ENCODE data around the gene EMC8. TPM values are rescaled to one million over a fixed set of nuclear protein-coding genes. Genes with fewer than 3 reads are reported as not detected.

EMC8 gene
- total and polyA plus RNA-seq, 10 of the 15 experiments (the other 5 are each of a cell fraction or from before 2014, with no cell fraction given) = 7.8 to 62.0 (median 33.5) TPM

DNA sequence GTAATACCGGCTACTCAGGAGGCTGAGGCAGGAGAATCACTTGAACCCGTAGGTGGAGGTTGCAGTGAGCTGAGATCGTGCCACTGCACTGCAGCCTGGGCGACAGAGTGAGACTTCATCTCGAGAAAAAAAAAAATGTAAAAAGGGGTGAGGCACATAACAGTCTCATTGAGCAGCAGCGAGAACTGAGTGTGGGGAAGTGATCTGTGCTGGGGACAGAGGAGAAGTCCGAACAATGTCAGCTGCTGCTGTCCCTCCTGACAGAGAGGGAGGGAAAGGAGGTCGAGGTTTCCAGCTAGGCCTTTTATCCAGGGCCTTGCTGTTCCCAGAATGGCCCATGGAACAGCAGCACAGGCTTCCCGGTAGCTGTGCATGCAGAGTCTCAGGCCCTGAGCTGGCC lies 62.4 kb downstream of the EMC8 start:
- FAIRE-seq (no peak), ATAC-seq (no peak), DNase-seq (ENCODE audit: low read depth, low spot score) (no peak)
- CTCF ChIA-PET = interaction anchor here (0.6 to 2.6 kb wide), 3 partner anchors 18 to 766 kb away, joined by 3 to 9 read pairs (median 3); no protein-coding TSS in a partner anchor
- Histone ChIP-seq H3K79me2 (ENCODE audit: control insufficient read depth, insufficient read depth, low read length) (no peaks in the 10 kb centered on the region), H3K4me1 (ENCODE audit: control insufficient read depth, insufficient read depth, low read length) (peaks cover 15% of the 10 kb centered on the region), H3K27ac (ENCODE audit: control insufficient read depth, insufficient read depth) (no peak overlapping the region), H3K4me3 (no peak overlapping the region), H4K20me1 (ENCODE audit: control insufficient read depth, insufficient read depth) (no peaks in the 10 kb centered on the region; the same call in 1 of the 2 replicates), H3K36me3 (ENCODE audit: control insufficient read depth in 2 of 2, insufficient read depth in 2 of 2, low read length in 1 of 2) (no peaks in the 10 kb centered on the region), H3K4me2 (ENCODE audit: control insufficient read depth, insufficient read depth) (no peak overlapping the region), H3K9ac (ENCODE audit: control insufficient read depth, insufficient read depth, low read length) (no peak overlapping the region), H3K9me3 (replicated peaks; ENCODE audit: control insufficient read depth, insufficient read depth, low read length) (no peaks in the 10 kb centered on the region; the same call in 2 of the 3 replicates), H3K27me3 (replicated peaks in 1 of 2; ENCODE audit: control insufficient read depth in 2 of 2, insufficient read depth in 2 of 2, low read length in 1 of 2) (no peaks in the 10 kb centered on the region; a peak in 1 of 4 replicates), H2AFZ (ENCODE audit: control insufficient read depth, low read depth, low read length) (no peak overlapping the region)
- no TSS peak for BruUV-seq (replicated peaks)
- WGBS (ENCODE audit: insufficient coverage, insufficient replicate concordance, low lambda C conversion rate, missing lambda C conversion rate) = 85% methylated on average over 9 of the region's 9 CpGs
- in situ Hi-C loops (cut with MboI) (no loop called here), intact Hi-C loops (cut with micrococcal nuclease; ENCODE audit: unreplicated experiment) (no loop called here)
- POLR2A ChIA-PET = interaction anchor here (1.3 kb wide), 1 partner anchor 10 kb away, joined by 3 read pairs; no protein-coding TSS in a partner anchor
- RAD21 ChIA-PET (ENCODE audit: unreplicated experiment) = interaction anchor here (1.2 to 1.3 kb wide), 2 partner anchors 18 kb away, joined by 3 to 4 read pairs; no protein-coding TSS in a partner anchor
- SMC1A ChIA-PET (ENCODE audit: uncharacterized antibody, unreplicated experiment) = interaction anchor here (0.9 to 1.0 kb wide), 2 partner anchors 10 to 17 kb away, joined by 3 read pairs; no protein-coding TSS in a partner anchor
- no peak for TF ChIP-seq BACH1 (IDR thresholded peaks at IDR 0.05; ENCODE audit: borderline replicate concordance)
- no peak for TF ChIP-seq SP1 (IDR thresholded peaks at IDR 0.05; ENCODE audit: low read depth, low read length)
- TF ChIP-seq ESRRA (IDR thresholded peaks at IDR 0.05; ENCODE audit: low read length) = no peak
- TF ChIP-seq POLR2A (IDR thresholded peaks at IDR 0.05; ENCODE audit: low read depth, low read length) = no peak
- TF ChIP-seq IRF4 (IDR thresholded peaks at IDR 0.05; ENCODE audit: low read depth, low read length) = no peak
- TF ChIP-seq, protein P1, sequence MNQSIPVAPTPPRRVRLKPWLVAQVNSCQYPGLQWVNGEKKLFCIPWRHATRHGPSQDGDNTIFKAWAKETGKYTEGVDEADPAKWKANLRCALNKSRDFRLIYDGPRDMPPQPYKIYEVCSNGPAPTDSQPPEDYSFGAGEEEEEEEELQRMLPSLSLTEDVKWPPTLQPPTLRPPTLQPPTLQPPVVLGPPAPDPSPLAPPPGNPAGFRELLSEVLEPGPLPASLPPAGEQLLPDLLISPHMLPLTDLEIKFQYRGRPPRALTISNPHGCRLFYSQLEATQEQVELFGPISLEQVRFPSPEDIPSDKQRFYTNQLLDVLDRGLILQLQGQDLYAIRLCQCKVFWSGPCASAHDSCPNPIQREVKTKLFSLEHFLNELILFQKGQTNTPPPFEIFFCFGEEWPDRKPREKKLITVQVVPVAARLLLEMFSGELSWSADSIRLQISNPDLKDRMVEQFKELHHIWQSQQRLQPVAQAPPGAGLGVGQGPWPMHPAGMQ (IDR thresholded peaks at IDR 0.05; ENCODE audit: borderline replicate concordance) = no peak
- TF ChIP-seq ZNF687 (IDR thresholded peaks at IDR 0.05) = no peak
- no peak for TF ChIP-seq SUPT20H (IDR thresholded peaks at IDR 0.05; ENCODE audit: borderline replicate concordance, control insufficient read depth, low read depth, low read length)
- TF ChIP-seq, protein P2, sequence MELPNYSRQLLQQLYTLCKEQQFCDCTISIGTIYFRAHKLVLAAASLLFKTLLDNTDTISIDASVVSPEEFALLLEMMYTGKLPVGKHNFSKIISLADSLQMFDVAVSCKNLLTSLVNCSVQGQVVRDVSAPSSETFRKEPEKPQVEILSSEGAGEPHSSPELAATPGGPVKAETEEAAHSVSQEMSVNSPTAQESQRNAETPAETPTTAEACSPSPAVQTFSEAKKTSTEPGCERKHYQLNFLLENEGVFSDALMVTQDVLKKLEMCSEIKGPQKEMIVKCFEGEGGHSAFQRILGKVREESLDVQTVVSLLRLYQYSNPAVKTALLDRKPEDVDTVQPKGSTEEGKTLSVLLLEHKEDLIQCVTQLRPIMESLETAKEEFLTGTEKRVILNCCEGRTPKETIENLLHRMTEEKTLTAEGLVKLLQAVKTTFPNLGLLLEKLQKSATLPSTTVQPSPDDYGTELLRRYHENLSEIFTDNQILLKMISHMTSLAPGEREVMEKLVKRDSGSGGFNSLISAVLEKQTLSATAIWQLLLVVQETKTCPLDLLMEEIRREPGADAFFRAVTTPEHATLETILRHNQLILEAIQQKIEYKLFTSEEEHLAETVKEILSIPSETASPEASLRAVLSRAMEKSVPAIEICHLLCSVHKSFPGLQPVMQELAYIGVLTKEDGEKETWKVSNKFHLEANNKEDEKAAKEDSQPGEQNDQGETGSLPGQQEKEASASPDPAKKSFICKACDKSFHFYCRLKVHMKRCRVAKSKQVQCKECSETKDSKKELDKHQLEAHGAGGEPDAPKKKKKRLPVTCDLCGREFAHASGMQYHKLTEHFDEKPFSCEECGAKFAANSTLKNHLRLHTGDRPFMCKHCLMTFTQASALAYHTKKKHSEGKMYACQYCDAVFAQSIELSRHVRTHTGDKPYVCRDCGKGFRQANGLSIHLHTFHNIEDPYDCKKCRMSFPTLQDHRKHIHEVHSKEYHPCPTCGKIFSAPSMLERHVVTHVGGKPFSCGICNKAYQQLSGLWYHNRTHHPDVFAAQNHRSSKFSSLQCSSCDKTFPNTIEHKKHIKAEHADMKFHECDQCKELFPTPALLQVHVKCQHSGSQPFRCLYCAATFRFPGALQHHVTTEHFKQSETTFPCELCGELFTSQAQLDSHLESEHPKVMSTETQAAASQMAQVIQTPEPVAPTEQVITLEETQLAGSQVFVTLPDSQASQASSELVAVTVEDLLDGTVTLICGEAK (IDR thresholded peaks at IDR 0.05; ENCODE audit: borderline replicate concordance) = no peak
- TF ChIP-seq CBX3 (IDR thresholded peaks at IDR 0.05; ENCODE audit: borderline replicate concordance, low read depth) = no peak
- TF ChIP-seq NFIC (IDR thresholded peaks at IDR 0.05; ENCODE audit: low read depth, low read length) = no peak
- no peak for TF ChIP-seq BCL11A (IDR thresholded peaks at IDR 0.05; ENCODE audit: low read depth, low read length)
- no peak for TF ChIP-seq RELA (IDR thresholded peaks at IDR 0.05; ENCODE audit: borderline replicate concordance, partially characterized antibody)
- no peak for TF ChIP-seq BHLHE40 (IDR thresholded peaks at IDR 0.05; ENCODE audit: borderline replicate concordance in 1 of 2, low read depth in 2 of 2, low read length in 1 of 2)

All from GM12878 (cell line).